ENCODE data around the gene REM1.
A peak's percentile ranks its signal among the peaks of the same experiment; 100 is the strongest.
"Not testable (repeated sequence)": the region's sequence is repeated elsewhere in the genome, so short reads cannot be mapped to it uniquely, and the experiment has no call there.

REM1 gene

GRCh38 chr20:31485450-31486339 lies 10.6 kb downstream of the REM1 start:
- no peak for DNase-seq

DNA sequence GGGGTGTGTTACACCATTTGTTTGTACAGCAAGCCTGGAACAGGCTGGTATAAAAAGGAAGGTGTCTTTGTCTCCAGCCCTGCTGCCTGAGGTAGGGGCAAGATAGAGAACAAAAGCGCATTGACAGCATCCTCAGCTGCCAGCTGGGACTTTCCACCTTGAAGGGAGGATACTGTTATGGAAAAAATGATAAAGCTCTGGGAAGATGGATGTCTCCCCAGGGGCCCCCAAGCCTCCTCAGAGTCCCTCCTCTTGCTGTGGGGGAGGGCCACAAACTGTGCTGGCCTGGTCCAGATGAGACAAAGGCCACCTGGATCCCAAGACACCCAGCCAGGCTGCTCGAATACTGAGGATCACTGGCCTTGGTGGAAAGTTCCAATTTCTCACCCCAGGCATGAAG lies 13.0 kb downstream of the REM1 start:
- DNase-seq, result no peak

GRCh38 chr20:31489152-31489551 lies 14.1 kb downstream of the REM1 start:
- DNase-seq, result no peak

- no peak for DNase-seq
Observed at GRCh38 chr20:31490752-31491151, 15.7 kb downstream of the REM1 start.

DNA sequence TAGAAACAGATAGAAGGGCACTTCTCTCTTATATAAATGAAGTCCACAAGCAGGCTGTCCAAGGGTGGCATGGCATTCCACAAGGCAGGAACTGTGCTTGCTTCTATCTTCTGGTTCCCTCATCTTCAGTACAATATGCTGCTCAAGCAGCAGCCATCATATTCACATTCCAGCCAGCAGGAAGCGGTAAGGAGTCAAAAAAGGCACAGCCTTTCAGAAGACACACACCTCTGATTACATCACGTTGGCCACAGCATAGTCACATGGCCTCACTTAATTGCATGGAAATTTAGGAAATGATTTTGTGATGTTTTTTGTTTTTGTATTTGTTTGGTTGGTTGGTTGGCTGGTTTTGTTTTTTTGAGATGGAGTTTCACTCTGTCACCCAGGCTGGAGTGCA lies 19.0 kb downstream of the REM1 start:
- DNase-seq, result no peak

GRCh38 chr20:31496761-31497295 lies 21.7 kb downstream of the REM1 start:
- no peak for DNase-seq

GRCh38 chr20:31497838-31498540 lies 22.9 kb downstream of the REM1 start:
- no peak for DNase-seq

DNA sequence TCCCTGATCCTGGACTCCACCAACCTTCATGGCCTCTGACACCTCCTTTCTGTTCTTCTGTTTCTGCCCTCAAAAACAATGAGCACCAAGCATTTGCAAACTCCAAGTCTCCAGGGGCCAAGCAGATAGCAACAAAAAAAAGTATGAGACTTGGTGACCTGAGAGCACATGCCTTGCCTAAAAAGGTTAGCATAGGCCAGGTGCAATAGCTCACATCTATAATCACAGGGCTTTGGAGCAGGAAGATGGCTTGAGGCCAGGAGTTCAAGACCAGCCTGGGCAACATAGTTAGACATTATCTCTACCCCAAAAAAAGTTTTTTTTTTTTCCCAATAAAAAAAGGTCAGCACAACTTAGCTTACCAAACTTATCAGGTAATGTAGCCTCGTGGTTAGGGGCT lies 25.4 kb downstream of the REM1 start:
- no peak for DNase-seq

DNA sequence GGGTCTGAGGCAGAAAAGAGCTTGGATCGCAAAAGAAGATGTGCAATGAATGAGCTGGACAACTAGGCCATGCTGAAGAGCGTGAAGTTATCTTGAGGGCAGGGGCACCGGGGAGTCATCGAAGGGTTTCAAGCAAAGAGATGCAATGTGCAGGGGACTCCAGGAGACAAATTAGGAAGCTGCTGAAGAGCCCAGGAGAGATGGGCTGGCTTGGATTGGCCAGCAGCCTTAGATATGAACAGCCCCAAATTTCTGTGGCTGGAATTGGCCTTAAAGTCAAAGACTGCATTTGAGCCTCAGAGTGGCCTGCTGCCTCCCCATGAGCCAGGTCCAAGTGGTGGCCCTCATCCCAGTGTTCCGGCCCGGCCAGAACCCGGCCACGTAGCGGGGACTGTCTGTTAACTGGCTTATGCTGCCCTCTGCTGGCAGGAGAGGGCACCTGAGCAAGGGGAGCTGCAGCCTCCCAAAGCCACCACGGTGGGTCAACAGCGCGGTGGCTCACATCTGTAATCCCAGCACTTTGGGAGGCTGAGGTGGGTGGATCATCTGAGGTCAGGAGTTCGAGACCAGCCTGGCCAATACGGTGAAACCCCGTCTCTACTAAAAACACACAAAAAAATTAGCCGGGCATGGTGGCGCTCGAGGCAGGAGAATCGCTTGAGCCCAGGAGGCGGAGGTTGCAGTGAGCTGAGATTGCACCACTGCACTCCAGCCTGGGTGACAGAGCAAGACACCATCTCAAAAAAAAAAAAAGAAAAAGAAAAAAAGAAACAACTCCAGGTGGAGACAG lies 28.0 kb downstream of the REM1 start:
- peak; percentile 54 for DNase-seq

- DNase-seq, result no peak
Observed at GRCh38 chr20:31505903-31506302, 30.8 kb downstream of the REM1 start.

- DNase-seq, result no peak
Observed at GRCh38 chr20:31508517-31509244, 33.6 kb downstream of the REM1 start.

DNA sequence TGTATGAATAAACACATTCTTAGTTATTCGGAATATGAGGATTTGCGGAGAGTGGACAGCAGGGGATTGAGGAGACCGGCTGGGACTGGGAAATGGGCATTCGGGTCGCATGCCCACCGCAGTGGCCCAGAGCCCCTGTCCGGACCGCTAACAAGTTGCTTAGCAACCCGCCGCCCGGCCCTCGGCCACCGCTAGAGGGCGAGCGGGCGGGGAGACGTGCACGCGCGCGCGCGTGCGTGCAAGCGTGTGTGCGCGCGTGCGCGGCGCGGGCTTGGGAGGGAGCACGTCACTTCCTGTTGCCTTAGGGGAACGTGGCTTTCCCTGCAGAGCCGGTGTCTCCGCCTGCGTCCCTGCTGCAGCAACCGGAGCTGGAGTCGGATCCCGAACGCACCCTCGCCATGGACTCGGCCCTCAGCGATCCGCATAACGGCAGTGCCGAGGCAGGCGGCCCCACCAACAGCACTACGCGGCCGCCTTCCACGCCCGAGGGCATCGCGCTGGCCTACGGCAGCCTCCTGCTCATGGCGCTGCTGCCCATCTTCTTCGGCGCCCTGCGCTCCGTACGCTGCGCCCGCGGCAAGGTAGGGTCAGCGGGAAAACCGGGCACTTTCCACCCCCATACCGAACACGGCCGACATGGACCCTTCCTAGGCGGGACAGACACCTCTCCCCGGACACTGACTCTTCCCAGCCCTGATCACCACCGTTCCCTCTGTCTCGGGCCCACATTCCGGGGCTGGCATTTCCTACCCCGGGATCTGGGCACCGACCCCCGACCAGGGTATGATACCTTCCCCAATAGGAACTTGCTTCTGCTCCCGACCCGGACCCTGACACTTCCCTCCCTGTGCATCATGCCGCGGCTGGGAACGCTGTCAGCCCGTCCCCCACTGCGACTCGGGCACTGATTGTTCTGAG lies 39.3 kb downstream of the REM1 start, which contains the start of gene HM13:
Gene HM13 (plus strand): TSS at position 289 of the 918 bp plus-strand sequence. CDS start 110 bp downstream, at position 399.
- peak; percentile 83 for DNase-seq

DNA sequence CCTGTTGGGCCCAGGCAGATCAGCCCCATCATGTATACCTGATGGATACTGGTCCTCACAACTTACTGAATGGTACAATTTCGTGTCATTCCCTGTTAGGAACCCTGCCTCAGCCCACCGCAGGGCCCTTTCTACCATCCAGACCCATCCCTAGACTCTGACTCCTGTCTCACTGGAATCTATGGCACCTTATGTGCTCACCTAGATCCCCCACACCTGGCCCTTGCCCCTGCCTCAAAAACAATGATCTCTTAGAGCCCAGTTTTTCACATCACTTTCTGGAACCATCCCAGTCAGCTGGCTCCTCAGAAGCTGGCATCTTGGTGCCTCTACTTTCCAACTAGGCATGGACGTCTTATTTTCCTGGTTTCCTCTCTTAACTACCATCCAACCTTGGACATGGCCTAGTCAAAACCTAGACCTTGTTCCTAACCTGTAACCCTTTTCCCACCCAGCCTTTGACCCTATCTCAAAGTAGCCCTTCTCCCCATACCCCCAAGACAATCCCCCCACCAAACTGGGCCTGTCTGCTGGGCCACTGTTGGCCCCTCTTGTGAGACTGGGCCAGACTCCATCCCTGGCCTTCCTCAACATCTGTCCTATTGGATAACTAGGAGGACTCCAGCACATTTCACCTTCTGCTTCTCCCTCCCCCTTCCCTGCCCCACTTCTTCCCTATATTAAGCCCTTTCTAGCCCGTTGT lies 40.1 kb downstream of the REM1 start:
- DNase-seq, result no peak

DNA sequence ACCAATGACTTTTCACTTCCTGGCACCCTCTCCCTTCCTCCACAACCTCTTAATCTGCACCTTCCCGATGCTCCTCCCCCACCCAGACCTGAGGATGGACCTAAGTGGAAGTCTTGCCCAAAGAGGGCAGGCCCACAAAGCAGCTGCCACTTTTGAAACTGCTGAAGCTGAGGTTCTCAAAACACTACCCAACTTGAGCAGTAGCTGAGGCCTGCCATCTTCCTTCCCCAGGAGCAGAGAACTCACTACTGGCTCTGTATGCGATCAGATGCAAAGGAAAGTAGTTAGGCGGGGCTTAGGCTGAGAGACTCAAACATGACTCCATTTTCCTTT lies 40.7 kb downstream of the REM1 start:
- no peak for DNase-seq

- DNase-seq, result no peak
Observed at GRCh38 chr20:31516166-31516565, 41.1 kb downstream of the REM1 start.

- DNase-seq, result no peak
Observed at GRCh38 chr20:31516651-31517050, 41.6 kb downstream of the REM1 start.

- no peak for DNase-seq
Observed at GRCh38 chr20:31517373-31517772, 42.3 kb downstream of the REM1 start.

- DNase-seq, result not testable (repeated sequence)
Observed at GRCh38 chr20:31521267-31521666, 46.2 kb downstream of the REM1 start.

GRCh38 chr20:31522731-31523130 lies 47.6 kb downstream of the REM1 start:
- DNase-seq, result no peak

All from activated CD4-positive, alpha-beta T cell treated with anti-CD3 and anti-CD28 coated beads for 1 hour (primary cell).